Left colon (tissue), 2 donors: Measurements from ENCODE around the gene POLD2. TPM values are rescaled to one million over a fixed set of nuclear protein-coding genes. Genes with fewer than 3 reads are reported as not detected.

Experiments
- ATAC-seq: fragments of 200-7000 bp; cut with Tn5 transposase; one replicate; pipeline ENCODE4 v1.9.1; 2020; ENCODE audit warnings: mild to moderate bottlenecking, moderate library complexity
- DNase-seq, 2 donors: peaks; one replicate each; pipeline ENCODE4 v3.0.0-alpha.2; 2020
- intact Hi-C, 2 donors: fragments of 100-400 bp; cut with DNase I in 1 of 2; cut with micrococcal nuclease in 1 of 2; formaldehyde crosslinking; loops; one replicate each; pipeline versions ENCODE4 v1.11.2 to v1.14.0; 2022; cut with DNase I, micrococcal nuclease
- total RNA-seq, 2 donors: library from RNA; stranded (reverse); fragmentation: NEBNext Ultra II Directional; extraction: Animal tissue kit (Norgen Biotek cat#: 25700); gene quantifications; one replicate each; pipeline ENCODE4 v1.2.1, GENCODE V29; 2021
- donor health status: DM: no; HTN: no; CAD: no.
- donor health status: DM: yes; HTN: yes; CAD: no.

The POLD2 gene
- total RNA-seq, 2 donors from 2014 or later, result 40.5 to 57.0 TPM

DNA sequence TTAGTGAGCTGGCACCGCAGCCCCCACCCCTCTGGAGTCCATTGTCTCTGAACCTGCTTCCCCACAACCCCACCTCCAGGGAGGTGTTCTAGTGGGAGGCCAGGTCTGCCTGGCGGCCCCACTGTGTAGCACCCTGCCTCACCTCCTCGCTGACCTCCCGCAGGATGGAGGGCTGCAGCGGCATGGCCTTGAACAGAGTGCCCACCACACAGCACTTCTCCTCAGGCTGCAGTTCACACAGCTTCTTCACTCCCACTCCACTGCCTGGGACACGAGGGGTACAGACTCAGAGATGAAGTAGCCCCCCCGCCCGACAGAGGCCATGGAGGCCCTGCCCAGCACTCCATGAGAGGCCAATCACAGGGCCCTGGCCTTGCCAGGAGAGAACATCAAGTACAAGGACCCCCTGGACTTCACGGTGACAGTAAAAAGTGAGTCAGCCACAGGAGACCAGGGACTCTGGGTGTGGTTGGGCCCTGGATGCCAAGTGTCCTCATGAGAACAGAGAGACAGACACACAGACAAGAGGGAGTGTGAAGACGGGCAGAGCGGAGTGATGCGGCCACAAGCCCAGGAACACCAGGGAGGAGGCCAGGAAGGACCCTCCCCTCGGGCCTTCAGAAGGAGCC, 5.4 kb downstream of the POLD2 start:
- intact Hi-C loops, result no loop called here
- DNase-seq, result no peak
- no peak for ATAC-seq

DNA sequence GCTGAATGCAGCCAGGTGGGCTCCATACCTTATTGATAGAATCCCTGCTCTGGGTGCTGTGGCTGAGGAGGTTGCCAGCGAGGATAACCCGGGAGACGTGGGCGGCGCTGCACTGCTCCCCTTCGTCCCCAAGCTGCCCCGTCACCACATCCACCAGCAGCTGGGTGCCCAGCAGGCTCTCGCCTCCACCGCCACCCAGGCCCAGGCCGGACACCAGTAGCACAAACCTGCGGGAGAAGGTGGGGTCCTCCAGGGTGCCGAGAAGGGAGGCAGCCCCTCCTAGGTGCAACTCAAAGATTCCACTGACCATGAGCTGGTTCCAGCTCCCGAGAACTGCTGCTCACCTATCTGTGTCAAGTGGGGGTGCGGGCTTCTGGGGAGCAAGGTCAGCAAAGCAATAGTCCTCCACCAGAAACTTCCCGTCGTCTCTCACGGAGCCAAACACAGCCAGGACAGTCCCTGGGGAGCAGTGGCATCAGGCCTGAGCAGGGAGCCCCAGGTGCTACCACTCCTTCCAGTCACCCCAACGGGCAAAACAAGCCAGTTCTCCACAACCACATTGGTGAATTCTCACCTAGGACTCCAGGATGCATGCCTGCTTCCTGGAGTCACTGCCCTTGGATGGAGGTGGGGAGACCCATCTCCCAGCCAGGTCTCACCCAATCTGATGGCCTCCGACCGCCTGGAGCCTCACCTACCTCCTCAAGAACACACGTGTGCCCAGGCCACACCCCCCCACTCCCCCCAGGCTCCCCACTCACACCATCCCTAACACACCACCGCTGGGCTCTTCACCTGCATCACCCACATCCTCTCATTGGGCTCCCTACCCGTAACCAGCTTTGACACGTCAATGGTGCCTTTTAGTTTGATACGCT, 6.3 kb downstream of the POLD2 start:
- intact Hi-C loops, result no loop called here
- ATAC-seq, result no peak
- DNase-seq, result no peak

DNA sequence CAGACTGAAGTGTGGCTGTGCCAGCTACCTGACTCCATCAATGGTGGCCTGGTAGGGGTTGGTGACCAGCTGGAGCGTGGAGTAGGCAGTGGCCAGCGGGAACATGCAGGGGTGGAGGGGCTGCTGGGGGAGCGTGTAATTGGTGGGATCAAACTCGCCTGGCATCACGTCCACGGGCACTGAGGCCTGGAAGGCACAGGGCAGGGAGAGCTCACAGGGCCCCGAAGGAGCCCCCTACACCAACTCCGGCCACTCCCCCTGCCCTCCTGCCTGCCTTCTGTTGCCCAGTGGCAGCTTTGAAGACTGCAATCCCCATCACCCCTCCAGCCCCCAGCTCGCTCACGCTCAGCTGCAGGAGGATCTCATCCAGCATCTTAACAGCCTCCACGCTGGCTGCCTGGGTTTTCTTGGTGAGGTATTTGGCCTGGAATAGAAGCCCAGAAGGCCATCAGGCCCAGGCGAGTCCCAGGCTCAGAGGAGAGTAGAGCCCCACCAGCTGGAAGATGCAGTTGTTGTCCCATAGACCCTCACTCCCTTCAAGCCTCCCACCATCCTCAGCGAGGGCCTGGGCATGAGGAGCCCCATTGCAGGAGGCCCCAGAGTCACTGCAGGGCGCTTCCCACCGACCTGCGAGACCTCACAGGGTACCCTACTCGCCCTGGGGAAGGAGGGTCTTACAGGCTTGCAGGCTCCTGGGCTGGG, 7.1 kb downstream of the POLD2 start:
- intact Hi-C loops, result no loop called here
- no peak for DNase-seq
- ATAC-seq, result no peak

DNA sequence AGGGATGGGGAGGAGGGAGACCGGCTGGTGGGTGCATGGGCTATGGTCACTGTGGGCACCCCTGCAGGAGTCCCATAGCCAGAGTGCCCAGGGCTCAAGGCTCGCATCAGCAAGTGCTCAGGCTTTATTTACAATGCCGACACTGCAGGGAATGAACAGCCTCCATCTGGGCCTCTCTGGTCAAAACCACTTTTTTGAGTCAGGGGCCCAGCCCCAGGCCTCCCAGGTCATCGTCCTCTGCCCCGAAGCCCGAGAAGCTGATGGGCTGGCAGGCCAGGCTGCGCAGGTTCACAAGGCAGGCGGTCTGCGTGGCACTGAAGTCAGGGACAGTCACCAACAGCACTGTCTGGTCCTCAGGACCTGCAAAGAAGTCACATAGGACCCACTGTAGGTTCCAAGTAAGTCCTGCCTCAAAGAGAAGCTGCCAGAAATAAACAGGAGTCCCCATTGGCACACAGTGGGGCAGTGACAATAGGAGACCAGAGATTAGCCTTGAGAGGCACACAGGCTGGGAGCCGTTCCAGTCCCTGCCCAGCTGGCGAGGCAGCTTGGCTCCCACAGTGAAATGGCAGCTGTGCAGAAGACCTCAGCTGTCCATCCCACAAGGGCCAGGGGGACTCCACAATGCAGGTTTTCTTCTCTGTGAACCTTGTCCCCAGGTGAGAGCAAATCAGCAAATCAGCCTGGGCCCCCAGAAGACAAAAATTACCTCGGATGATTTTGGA, 8.6 kb downstream of the POLD2 start:
- intact Hi-C loops, result no loop called here
- ATAC-seq, result no peak
- DNase-seq, result no peak

DNA sequence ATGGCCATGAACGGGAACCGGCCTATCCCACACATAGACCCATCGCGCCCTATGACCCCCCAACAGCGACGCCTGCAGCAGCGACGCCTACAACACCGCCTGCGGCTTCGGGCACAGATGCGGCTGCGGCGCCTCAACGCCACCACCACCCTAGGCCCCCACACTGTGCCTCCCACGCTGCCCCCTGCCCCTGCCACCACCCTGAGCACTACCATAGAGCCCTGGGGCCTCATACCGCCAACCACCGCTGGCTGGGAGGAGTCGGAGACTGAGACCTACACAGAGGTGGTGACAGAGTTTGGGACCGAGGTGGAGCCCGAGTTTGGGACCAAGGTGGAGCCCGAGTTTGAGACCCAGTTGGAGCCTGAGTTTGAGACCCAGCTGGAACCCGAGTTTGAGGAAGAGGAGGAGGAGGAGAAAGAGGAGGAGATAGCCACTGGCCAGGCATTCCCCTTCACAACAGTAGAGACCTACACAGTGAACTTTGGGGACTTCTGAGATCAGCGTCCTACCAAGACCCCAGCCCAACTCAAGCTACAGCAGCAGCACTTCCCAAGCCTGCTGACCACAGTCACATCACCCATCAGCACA, 9.5 kb downstream of the POLD2 start:
- intact Hi-C loops, result no loop called here
- ATAC-seq, result no peak
- no peak for DNase-seq

DNA sequence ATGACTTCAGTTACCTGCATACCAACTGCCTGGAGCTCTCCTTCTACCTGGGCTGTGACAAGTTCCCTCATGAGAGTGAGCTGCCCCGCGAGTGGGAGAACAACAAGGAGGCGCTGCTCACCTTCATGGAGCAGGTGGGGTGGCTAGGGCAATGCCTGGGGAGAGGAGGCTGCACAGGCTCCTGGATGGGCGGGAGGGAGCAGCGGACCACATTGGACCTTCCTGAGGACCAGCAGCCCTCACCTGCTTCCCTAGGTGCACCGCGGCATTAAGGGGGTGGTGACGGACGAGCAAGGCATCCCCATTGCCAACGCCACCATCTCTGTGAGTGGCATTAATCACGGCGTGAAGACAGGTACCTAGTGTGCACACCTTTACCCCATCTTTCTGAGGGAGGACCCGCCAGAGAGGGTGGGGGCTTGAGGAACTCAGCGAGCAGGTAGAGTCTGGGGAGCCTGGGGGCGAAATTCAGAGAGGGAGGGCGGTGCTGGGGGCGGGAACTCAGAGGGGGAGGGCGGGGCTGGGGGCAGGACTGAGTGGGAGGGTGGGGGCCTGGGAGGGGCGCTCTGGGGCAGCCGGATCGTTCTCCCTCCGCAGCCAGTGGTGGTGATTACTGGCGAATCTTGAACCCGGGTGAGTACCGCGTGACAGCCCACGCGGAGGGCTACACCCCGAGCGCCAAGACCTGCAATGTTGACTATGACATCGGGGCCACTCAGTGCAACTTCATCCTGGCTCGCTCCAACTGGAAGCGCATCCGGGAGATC, 10.2 kb downstream of the POLD2 start:
- ATAC-seq (peak; percentile 21), DNase-seq (no peak)

DNA sequence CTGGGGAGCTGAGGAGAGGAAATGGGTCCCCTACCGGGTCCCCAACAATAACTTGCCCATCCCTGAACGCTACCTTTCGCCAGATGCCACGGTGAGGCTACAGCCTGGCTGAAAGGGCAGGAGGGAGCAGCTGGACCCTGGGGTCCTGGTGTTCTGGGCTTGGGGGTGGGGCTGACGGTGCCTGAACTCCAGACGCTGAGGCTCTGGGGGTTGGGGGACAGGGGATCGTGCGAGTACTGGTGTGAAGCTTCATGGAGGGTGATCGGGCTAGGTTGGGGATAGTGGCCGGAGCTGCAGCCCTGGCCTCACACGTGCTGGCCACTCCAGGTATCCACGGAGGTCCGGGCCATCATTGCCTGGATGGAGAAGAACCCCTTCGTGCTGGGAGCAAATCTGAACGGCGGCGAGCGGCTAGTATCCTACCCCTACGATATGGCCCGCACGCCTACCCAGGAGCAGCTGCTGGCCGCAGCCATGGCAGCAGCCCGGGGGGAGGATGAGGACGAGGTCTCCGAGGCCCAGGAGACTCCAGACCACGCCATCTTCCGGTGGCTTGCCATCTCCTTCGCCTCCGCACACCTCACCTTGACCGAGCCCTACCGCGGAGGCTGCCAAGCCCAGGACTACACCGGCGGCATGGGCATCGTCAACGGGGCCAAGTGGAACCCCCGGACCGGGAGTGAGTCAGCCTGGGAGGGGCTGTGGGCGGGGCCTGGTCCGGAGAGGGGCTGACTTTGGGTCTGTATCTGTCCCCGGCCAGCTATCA, 10.9 kb downstream of the POLD2 start:
- intact Hi-C loops, result no loop called here
- no peak for DNase-seq

More for the DNA sequence above, 10.2 kb downstream of the POLD2 start:
- intact Hi-C loops, result no loop called here

DNA sequence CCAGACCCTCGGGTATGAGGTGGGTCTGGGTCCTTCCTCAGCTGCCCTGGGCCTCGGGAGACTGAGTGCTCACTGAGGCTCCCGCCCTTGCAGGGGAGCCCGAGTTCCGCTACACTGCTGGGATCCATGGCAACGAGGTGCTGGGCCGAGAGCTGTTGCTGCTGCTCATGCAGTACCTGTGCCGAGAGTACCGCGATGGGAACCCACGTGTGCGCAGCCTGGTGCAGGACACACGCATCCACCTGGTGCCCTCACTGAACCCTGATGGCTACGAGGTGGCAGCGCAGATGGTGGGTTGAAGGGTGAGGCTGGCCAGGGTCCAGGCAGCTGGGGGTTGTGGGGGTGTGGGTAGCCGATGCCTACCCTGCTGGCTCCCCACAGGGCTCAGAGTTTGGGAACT, 11.6 kb downstream of the POLD2 start:
- DNase-seq (no peak), ATAC-seq (no peak)
- intact Hi-C loops, result no loop called here

More for the DNA sequence above, 10.9 kb downstream of the POLD2 start:
- ATAC-seq, result peak; percentile 53

DNA sequence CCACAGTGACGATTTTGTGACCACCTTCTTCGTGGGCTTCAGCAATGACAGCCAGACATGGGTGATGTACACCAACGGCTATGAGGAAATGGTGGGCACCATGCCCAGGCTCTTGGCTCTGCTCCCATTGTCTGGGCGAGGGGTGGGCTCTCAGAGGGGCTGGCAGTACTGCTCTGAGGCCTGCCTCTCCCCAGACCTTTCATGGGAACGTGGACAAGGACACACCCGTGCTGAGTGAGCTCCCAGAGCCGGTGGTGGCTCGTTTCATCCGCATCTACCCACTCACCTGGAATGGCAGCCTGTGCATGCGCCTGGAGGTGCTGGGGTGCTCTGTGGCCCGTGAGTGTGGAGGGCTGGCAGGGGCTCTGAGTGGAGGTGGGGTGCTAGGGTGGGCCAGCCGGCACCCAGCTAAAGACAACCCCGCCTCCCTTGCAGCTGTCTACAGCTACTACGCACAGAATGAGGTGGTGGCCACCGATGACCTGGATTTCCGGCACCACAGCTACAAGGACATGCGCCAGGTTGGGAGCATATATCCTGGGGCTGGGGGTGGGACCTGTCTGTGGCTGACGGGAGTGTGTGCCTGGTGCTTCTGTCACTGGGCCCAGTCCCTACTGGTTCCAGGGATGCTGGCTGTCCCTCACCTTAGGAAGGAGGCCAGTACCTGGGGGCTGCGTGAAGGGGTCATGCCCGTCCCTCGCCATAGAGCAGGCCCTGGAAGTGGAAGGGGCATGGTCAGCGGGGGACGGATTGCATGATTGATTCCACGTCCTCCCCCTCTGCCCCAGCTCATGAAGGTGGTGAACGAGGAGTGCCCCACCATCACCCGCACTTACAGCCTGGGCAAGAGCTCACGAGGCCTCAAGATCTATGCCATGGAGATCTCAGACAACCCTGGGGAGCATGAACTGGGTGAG, 12.4 kb downstream of the POLD2 start:
- DNase-seq (no peak), ATAC-seq (no peak)
- intact Hi-C loops, result no loop called here

DNA sequence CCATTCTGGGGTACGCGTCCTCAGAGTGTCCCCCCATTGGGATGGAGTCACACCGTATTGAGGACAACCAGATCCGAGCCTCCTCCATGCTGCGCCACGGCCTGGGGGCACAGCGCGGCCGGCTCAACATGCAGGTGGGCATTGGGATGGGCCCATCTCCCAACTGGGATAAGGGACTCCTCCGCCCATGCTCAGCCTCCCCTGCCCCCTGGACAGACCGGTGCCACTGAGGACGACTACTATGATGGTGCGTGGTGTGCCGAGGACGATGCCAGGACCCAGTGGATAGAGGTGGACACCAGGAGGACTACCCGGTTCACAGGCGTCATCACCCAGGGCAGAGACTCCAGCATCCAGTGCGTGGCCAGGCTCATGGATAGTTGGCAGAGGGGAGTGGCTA, 13.4 kb downstream of the POLD2 start:
- DNase-seq, result no peak
- no peak for ATAC-seq
- intact Hi-C loops, result no loop called here

DNA sequence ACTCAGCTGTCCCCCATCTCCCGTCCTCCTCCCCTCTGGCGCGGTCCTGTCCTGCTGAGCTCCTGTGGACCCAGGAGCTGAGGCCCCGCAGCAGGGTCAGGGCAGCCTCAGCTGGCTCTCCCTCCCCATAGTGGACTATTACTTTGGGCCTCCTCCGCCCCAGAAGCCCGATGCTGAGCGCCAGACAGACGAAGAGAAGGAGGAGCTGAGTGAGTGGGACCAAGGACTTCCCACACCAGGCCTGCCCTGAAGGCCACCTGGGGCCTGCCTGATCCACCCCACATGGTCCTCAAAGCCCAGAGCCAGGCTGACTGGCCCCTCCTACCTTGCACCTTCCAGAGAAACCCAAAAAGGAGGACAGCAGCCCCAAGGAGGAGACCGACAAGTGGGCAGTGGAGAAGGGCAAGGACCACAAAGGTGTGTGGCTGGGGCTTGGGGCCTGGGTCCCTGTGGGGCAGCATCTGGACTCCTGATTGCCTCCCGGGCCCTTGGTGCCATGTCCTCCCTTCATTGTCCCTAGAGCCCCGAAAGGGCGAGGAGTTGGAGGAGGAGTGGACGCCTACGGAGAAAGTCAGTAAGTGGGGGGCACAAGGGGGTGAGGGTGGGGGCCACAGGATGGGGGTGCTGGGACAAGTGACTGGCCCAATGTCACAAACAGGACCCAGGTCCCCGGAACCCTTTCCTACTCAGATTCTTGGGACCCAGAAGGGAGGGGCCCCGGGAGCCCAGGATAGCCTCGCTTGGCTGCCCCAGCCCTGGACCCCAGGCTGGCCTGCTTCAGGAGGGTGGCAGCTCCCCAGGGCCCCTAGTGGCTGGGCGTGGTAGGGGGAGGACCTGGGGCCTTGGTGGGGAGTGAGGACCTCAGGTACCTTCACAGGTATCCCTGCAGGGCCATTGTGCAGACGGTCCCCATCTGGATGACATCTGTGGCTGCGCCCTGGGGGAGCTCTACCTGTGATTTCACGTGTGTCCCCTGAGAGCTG, 14.3 kb downstream of the POLD2 start:
- no peak for ATAC-seq
- intact Hi-C loops, result no loop called here
- no peak for DNase-seq

DNA sequence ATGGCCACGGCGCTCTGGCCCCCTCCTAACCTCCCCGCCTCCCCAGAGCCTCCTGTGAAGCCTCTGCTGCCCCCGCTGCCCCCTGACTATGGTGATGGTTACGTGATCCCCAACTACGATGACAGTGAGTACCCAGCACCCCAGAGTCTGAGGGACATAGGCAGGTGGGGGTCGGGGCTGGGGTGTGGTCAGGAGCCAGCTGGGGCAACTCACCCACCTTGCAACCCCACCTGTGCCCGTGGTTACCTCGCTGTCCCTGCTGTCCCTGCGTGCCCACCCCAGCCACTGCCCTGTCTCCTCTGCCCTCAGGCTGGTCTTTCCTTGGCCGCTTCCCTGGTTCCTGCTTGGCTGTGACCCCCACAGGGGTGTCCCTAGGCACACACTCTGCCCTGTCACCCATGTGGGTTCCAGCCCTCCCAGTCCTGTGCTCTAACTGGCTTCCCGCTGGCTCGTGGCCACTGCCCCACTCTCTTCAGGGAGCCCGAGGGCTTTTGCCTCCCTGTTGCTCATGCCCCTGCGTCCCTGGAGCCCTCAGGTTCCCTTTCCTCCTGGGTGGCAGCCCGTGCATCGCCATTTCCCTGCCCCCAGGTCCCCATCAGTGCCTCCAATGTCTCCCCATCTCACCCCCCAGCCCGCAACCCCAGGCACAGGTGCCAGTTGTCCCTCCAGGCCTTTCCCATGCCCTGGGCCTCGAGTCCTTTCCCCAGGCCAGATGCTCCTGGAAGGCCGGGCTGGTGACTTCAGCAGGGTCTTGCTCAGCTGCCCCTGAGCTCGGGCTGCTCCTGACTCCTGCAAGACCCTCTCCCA, 15.2 kb downstream of the POLD2 start:
- intact Hi-C loops, result no loop called here
- ATAC-seq (no peak), DNase-seq (no peak)

DNA sequence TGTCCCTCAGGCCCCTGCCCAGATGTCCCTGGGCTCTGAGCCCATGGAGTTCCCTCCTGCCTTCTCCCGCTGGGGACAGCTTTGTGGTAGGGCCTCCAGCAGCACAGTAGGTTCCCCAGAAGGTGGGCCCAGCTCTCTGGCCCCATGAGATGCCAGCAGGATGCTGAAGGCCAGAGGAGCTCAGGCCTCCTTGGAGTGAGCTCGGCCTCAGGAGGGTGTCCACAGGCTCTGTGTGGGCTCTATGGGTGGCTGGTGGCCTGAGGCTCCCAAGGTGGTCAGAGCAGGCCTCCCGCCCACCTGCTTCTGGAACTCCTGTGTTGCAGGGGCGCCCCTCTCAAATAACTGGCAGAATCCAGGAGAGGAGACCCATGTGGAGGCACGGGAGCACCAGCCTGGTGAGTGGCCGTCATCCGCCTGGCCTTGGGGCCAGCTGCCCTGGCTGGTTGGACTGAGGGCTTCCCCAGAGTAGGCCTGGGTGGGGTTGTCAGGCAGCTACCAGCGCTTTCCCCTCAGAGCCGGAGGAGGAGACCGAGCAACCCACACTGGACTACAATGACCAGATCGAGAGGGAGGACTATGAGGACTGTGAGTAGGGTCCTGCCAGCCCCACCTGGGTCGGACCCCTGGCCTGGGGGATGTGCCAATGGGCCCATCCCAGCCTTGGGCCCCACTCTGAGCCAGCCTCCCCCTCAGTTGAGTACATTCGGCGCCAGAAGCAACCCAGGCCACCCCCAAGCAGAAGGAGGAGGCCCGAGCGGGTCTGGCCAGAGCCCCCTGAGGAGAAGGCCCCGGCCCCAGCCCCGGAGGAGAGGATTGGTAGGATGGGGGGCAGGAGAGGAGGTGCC, 16.0 kb downstream of the POLD2 start:
- ATAC-seq (no peak), DNase-seq (no peak)
- intact Hi-C loops, result no loop called here
